Colonic mucosa (tissue), 4 donors: Measurements from ENCODE around the gene FKBP8. TPM values are rescaled to one million over a fixed set of nuclear protein-coding genes. Genes with fewer than 3 reads are reported as not detected.

Source experiments
- DNase-seq: peaks from one replicate; pipeline ENCODE4 v3.0.0-alpha.2; 2020
- H3K27ac ChIP-seq: fragments of 200-600 bp; one replicate; pipeline ENCODE4 v1.8.0; 2021
- H3K27me3 ChIP-seq: fragments of 200-600 bp; one replicate; pipeline ENCODE4 v1.8.0; 2021
- H3K36me3 ChIP-seq: fragments of 200-600 bp; one replicate; pipeline ENCODE4 v1.8.0; 2021
- H3K4me1 ChIP-seq: fragments of 200-600 bp; one replicate; pipeline ENCODE4 v1.8.0; 2021; ENCODE audit warnings: mild to moderate bottlenecking
- H3K4me3 ChIP-seq: fragments of 200-600 bp; one replicate; pipeline ENCODE4 v1.8.0; 2021
- H3K9ac ChIP-seq, 2 donors: one replicate each; pipeline ENCODE4 v1.7.0; 2013; ENCODE audit warnings: control low read depth in 2 of 2, low read depth in 2 of 2, low read length in 2 of 2
- H3K9me3 ChIP-seq: fragments of 200-600 bp; one replicate; pipeline ENCODE4 v1.8.0; 2021
- intact Hi-C: fragments of 100-400 bp; cut with DNase I; formaldehyde crosslinking; loops from one replicate; pipeline ENCODE4 v1.14.1; 2022
- total RNA-seq, 2 donors: library from RNA; stranded (reverse); fragmentation: NEBNext Ultra II Directional in 1 of 2; extraction: Animal tissue kit (Norgen Biotek cat#: 25700) in 1 of 2; gene quantifications; one replicate each; pipeline ENCODE4 v1.2.1, GENCODE V29; 2021
- TF ChIP-seq, protein P1 (sequence below): fragments of 200-600 bp; IDR thresholded peaks from one replicate; pipeline ENCODE4 v1.8.0; 2022; ENCODE audit warnings: antibody characterized with exemption, mild to moderate bottlenecking
- donor health status: healthy.
- donor health status: DM: no; HTN: no; CAD: no.
- donor health status: DM: no; HTN: no; CAD: no.

Gene FKBP8
- total RNA-seq, 2 donors from 2014 or later = 190 to 200 TPM

DNA sequence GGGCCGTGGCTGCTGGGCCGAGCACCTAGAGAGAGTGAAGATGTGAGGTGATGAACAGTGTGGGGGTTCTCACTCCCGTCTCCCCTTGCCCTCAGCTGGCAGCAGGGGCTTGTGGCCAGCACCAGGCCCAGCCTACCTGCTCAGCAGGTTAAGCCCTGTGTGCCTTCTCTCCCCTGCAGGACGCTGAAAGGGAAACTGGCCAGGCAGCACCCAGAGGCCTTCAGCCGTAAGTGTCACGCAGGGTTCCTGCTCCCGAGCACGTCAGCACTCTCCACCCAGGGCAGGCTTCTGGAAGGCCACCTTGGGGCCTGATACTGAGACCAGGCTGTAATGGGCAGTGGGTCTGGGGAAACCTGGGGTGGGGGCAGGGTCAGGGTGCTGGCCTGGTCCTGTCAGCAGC is 23.6 kb upstream of the FKBP8 start:
- TF ChIP-seq, protein P1, sequence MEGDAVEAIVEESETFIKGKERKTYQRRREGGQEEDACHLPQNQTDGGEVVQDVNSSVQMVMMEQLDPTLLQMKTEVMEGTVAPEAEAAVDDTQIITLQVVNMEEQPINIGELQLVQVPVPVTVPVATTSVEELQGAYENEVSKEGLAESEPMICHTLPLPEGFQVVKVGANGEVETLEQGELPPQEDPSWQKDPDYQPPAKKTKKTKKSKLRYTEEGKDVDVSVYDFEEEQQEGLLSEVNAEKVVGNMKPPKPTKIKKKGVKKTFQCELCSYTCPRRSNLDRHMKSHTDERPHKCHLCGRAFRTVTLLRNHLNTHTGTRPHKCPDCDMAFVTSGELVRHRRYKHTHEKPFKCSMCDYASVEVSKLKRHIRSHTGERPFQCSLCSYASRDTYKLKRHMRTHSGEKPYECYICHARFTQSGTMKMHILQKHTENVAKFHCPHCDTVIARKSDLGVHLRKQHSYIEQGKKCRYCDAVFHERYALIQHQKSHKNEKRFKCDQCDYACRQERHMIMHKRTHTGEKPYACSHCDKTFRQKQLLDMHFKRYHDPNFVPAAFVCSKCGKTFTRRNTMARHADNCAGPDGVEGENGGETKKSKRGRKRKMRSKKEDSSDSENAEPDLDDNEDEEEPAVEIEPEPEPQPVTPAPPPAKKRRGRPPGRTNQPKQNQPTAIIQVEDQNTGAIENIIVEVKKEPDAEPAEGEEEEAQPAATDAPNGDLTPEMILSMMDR = no peak
- intact Hi-C loops = loop anchor here (10.0 kb wide), 1 partner anchor 112 kb away; no protein-coding TSS in a partner anchor

DNA sequence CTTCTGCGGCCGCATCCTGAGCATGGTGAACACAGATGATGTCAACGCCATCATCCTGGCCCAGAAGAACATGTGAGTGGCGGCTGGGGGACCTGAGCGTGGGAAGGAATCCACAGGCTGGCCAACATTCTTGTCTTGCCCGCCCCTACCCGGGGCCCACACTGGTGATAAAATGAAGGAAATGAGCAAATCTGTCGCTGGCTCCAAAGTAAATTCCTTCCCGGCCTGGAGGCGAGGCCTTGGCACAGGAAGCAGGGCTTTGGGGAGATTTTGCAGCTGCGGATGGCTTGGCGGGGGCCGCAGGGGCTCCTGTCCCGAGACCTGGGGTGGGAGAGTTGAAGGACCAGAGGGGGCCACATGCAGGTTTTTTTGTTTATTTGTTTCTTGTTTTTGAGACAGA is 18.7 kb upstream of the FKBP8 start:
- Histone ChIP-seq H3K4me1 (peaks cover 3% of the 10 kb centered on the region), H3K9me3 (no peaks in the 10 kb centered on the region), H3K27ac (no peak overlapping the region), H3K4me3 (no peak overlapping the region), H3K27me3 (no peaks in the 10 kb centered on the region), H3K9ac (no peak overlapping the region), H3K36me3 (peaks cover 16% of the 10 kb centered on the region)
- intact Hi-C loops = loop anchor here (10.0 kb wide), 1 partner anchor 107 kb away; no protein-coding TSS in a partner anchor
- TF ChIP-seq, protein P1 = no peak
- no peak for DNase-seq

More for the DNA sequence above, 23.6 kb upstream of the FKBP8 start:
- Histone ChIP-seq H3K4me1 (no peaks in the 10 kb centered on the region), H3K27me3 (no peaks in the 10 kb centered on the region), H3K9ac (no peak overlapping the region), H3K9me3 (no peaks in the 10 kb centered on the region), H3K27ac (no peak overlapping the region), H3K36me3 (peaks cover 16% of the 10 kb centered on the region), H3K4me3 (no peak overlapping the region)
- no peak for DNase-seq

DNA sequence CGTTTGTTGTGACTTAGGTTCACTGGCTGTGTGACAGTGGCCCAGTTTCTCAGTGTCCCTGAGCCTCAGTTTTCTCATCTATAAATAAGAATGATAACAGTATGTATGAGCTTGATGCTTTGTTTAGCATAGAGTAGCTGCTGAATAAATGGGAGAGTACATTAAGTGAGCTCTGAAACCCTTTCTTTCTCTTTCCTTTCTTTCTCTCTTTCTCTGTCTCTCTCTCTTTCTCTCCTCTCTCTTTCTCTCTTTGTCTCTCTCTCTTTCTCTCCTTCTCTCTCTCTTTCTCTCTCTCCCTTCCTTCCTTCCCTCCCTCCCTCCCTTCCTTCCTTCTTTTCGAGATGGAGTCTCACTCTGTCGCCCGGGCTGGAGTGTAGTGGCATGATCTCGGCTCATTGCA is 16.3 kb upstream of the FKBP8 start:
- Histone ChIP-seq H3K9ac (no peak overlapping the region), H3K27ac (no peak overlapping the region), H3K4me3 (no peak overlapping the region), H3K36me3 (peaks cover 5% of the 10 kb centered on the region), H3K27me3 (no peaks in the 10 kb centered on the region), H3K9me3 (no peaks in the 10 kb centered on the region), H3K4me1 (peaks cover 3% of the 10 kb centered on the region)
- DNase-seq = no peak
- TF ChIP-seq, protein P1 = no peak
- intact Hi-C loops = loop anchor here (10.0 kb wide), 1 partner anchor 105 kb away; no protein-coding TSS in a partner anchor

DNA sequence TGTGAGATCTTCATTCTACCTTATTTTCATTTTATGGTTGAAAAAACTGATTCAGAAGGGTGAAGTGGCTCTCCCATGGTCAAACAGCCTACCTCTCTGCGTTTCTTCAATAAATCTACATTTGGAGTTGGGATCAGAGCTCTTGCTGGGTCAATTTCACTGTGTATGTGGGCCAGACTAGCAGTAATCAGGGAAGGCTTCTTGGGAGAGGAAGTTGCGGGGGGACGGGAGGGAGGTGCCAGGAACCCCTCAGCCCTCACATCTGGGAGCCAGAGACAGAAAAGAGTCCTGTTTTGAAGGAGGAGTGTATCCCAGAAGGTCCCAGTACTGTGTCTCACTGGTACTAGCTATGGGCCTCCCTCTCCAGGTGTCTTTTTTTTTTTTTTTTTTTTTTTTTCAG is 15.2 kb upstream of the FKBP8 start:
- no peaks in the 10 kb centered on the region for H3K9me3 ChIP-seq
- DNase-seq = no peak
- peaks cover 3% of the 10 kb centered on the region for H3K4me1 ChIP-seq
- peak overlapping the region; percentile 98 for H3K4me3 ChIP-seq
- H3K27ac ChIP-seq = peak overlapping the region; percentile 91
- TF ChIP-seq, protein P1 = no peak
- intact Hi-C loops = no loop called here
- peak overlapping the region; percentile 97 to 98 for H3K9ac ChIP-seq
- H3K27me3 ChIP-seq = no peaks in the 10 kb centered on the region
- no peaks in the 10 kb centered on the region for H3K36me3 ChIP-seq

DNA sequence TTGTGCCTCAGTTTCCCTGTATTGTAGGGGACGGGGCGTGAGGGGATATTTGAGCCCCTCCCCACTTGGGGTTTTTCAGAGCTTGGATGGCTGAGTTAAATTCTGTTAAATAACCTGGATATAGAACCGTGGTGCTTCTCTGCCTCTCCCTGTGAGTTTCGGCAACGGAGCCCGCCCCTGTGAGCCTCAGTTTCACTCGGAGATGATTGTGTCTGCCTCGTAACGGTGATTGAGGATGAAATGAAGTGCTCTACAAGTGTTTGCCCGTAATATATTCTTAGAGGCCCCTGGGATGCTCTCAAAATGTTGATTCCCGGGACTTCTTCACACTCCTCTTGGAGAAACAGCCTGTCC is 14.8 kb upstream of the FKBP8 start:
- H3K9me3 ChIP-seq = no peaks in the 10 kb centered on the region

More for the DNA sequence above, 14.8 kb upstream of the FKBP8 start:
- intact Hi-C loops = no loop called here
- Histone ChIP-seq H3K4me1 (peaks cover 3% of the 10 kb centered on the region), H3K27me3 (no peaks in the 10 kb centered on the region), H3K4me3 (peak overlapping the region; percentile 98), H3K36me3 (no peaks in the 10 kb centered on the region), H3K9ac (peak overlapping the region; percentile 97 to 98), H3K27ac (peak overlapping the region; percentile 91)
- DNase-seq = no peak
- TF ChIP-seq, protein P1 = no peak
